GM19372 (cell line): ENCODE measurements around the gene PLXNA4.
"Not testable (repeated sequence)": the region's sequence is repeated elsewhere in the genome, so short reads cannot be mapped to it uniquely, and the experiment has no call there.

Source experiments
- ATAC-seq: cut with Tn5 transposase; IDR thresholded peaks from one replicate; pipeline ENCODE4 v1.9.1; 2021; ENCODE audit warnings: mild to moderate bottlenecking, low read depth, moderate library complexity; ENCODE audit not compliant: unreplicated experiment

The PLXNA4 gene

DNA sequence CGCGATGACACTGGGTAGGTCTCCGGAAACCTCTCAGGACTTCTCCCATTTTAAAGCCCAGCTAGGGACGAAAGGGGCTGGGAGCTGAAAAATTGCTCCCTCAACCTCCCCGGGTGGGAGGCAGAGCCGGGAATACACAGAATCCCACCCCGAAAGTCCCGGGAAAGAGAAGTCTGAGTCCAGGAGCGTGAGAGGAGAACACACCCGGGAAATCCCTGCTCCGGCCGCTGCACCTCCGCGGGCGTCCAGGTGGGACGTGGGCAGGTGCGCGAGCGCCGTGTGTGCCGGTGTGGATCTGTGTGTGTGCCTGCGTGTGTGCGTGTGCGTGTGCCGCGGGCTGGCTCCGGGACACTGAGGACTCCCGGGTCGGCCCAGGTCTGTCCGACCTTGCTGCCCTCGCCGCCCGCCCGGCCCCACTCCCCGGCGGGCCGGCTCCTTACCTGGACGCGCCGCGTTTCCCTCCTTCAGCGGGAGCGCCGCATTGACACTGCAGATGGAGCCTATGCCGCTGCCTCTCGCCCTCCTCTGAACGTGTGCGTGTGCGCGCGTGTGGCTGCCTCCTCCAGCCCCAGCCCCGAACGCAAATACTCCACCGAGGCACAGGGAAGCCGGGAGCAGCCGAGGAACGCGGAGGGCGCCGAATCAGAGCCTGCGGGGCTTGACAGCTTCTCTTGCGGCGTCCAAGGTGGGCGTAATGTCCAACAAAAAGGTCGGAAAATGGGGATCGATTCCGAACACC, at the start of gene PLXNA4:
PLXNA4 (minus strand) TSS at position 489 of the 739 bp plus-strand sequence. CDS start 67,777 bp downstream, outside the sequence.
- ATAC-seq = no peak

GRCh38 chr7:132625651-132626050, 49.4 kb upstream of the PLXNA4 start:
- ATAC-seq = no peak

GRCh38 chr7:132622081-132622480, 45.8 kb upstream of the PLXNA4 start:
- no peak for ATAC-seq

DNA sequence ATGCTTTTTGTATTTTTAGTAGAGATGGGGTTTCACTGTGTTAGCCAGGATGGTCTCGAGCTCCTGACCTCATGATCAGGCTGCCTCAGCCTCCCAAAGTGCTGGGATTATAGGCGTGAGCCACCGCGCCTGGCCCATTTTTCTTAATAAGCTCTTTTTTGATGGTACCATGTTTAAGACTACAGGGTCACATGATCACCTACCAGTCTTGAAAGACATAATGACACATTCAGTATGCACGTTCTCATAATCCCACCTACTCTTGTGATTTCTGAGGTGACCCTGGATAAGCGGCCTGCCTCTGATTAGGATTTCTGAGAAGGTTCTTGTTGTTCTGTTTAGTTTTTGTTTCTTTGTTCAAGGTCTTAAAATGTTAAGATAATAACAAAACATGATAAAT, 43.7 kb upstream of the PLXNA4 start:
- no peak for ATAC-seq

GRCh38 chr7:132618956-132619305, 42.7 kb upstream of the PLXNA4 start:
- no peak for ATAC-seq

GRCh38 chr7:132618271-132618955, 42.1 kb upstream of the PLXNA4 start:
- no peak for ATAC-seq

DNA sequence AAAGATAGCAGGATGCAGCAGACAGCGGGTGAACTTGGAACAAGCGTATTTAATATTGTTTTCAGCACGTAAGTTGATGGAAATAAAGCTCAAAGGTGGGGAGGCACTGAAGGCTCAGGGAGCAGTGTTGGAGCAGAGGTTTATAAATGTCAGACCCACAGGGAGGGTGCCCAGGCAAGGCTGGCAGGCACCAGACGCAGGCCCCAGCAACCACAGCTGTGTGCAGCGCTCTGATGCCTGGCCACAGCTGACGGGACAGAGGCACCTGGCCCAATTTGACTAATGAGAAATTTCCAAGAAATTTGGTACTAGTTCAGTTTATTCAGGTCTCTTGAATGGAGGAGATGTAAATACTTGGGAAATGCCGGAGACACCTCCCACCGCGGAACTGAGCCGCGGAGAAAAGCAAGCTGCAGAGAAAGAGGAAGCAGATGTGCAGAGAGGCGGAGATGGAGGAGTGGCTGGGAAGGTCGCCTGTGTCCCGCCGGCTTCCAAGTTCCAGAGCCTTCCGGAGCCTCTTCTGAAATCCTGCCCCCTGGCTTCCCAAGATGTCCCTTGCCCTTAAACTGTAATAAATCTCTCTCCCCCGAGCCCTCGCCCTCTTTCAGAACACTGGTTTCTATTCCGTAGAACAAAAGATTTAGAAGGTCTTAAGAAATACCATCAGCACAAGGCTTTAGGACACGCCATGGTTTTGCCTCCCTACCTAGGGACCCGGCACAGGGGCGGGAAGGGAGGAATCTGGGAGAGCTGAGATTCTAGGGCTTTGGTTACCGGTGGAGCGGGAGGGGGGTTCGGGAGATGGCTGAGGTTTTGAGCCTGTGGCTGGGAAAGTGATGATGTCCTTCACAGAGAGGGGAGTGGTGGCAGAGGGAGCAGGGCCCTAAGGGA, 38.4 kb upstream of the PLXNA4 start:
- ATAC-seq = no peak

DNA sequence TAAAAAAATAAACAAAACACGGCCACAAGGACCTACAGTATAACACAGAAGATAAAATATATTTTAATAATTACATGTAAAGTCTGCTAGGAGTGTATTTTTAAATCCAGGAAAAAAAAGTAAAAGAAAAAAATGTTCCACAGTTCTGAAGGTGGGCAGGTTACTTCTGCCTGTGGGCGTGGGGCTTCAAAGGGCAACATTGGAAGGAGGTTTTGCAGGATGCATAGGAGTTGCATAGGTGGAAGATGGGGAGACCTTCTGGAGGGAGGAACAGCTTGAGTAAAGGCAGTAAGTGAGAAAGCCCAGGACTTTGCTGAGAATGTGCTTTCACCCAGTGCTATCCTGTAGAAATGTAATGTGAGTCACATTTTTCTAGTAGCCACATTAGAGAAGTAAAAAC, 37.5 kb upstream of the PLXNA4 start:
- ATAC-seq = no peak

DNA sequence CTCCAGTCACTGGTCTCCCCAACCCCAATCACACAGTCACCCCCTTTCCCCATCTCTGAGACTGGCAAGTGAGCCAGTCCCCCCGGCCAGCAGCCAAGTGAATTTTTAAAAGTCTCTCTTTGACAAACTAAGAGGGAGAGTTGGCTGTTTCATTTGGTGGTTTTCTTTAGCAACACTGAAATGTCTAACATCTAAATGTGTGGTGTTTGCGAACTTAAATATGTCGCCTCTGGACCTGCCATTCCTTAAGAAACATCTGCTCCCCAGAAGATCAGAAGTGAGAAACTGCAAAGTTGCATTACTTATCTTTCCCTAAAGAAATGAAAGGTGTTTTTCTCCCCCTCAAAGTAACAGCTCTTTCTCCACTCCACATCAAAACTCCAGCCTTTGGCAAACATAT, 34.7 kb upstream of the PLXNA4 start:
- ATAC-seq = no peak

- ATAC-seq = no peak
Observed at GRCh38 chr7:132609906-132610520, 33.7 kb upstream of the PLXNA4 start.

DNA sequence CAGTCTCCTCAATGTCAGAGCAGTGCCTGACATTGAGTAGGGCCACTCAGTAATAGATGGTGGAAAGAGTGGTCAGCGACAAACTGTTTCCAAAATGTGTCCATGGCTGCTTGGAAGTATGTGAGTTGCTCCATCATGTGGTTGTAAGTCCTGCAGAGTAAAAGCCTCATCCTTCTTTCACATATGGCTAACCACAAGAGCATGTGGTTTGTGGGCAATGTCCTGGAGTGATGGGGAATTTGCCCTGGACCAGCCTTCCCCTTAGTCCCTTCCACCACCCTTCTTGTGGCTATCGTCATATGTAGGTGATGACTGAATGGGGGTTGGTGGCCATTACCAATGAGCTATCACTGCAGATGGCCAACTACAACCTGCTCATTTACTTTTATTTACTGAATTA, 33.0 kb upstream of the PLXNA4 start:
- ATAC-seq = no peak

DNA sequence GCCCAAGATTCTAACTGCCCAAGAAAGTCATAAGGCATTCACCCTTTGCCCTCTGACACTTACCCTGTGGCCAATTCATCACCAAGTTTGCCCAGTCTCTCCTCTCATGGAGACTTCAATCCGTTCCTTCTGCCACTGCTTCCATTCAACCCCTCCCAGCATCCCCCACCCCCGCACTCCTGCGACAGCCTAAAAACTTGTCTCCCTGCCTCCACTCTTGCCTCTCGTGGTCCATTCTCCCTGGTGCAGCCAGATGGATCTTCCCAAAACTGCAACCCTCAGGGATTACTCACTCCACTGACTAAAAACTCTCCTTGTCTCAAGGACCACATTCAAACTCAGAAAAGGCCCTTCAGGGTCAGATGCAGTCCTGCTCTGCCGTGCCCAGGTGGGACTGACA, 32.3 kb upstream of the PLXNA4 start:
- ATAC-seq = no peak

DNA sequence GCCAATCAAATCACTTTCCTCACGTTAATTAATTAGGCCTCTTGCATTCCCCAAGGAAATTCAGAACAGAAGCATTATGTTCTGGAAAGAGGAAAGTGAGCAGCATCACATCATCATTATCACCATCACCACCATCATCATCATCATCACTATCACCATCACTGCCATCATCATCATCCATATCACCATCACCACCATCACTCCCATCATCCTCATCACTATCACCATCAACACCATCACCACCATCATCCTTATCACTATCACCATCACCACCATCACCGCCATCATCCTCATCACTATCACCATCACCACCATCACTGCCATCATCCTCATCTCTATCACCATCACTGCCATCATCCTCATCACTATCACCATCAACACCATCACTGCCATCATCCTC, 31.4 kb upstream of the PLXNA4 start:
- ATAC-seq = no peak

- no peak for ATAC-seq
Observed at GRCh38 chr7:132604121-132604520, 27.9 kb upstream of the PLXNA4 start.

- ATAC-seq = no peak
Observed at GRCh38 chr7:132603220-132603833, 27.1 kb upstream of the PLXNA4 start.

DNA sequence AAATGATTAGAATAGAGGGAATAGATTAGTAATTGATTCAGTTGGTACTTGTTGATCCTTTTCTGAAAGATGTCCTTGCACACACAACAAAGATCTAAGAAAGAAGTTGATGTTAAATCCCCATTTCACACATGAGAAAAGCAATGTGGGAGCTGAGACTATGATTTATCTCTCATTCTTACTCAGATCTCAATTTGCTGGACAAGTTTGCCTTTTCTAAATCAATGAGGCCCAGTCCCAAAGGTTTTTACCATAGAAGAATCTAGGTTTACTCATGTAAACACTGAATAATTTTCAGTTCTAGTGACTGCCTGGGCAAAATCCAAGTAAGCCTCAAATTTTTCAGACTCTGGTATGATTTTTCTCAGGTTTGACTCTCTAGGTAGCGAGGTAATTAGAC, 25.5 kb upstream of the PLXNA4 start:
- ATAC-seq = no peak

DNA sequence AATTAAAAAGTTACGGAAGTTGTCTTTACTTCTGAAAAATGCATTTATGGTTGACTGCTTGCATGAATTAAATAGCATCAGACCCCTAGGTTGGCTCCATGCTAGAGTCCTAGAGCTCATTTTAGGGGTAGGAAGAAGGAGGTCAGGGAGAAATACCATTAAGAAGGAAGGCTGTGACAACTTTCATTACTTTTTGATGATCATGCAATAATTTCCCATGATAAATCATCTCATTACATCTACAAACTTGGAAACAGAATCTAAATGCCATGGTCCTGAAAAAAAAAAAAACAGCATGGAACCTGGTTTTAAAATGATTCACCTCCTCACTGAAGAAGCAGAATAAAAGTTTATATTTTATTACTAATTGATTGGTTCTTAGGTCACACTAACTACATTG, 20.3 kb upstream of the PLXNA4 start:
- ATAC-seq = no peak

- not testable (repeated sequence) for ATAC-seq
Observed at GRCh38 chr7:132594741-132595140, 18.5 kb upstream of the PLXNA4 start.

GRCh38 chr7:132592936-132593335, 16.7 kb upstream of the PLXNA4 start:
- no peak for ATAC-seq

- ATAC-seq = no peak
Observed at GRCh38 chr7:132592231-132592920, 16.1 kb upstream of the PLXNA4 start.
